ENCODE results near the gene TRABD2B.

- TF ChIP-seq, protein P1, sequence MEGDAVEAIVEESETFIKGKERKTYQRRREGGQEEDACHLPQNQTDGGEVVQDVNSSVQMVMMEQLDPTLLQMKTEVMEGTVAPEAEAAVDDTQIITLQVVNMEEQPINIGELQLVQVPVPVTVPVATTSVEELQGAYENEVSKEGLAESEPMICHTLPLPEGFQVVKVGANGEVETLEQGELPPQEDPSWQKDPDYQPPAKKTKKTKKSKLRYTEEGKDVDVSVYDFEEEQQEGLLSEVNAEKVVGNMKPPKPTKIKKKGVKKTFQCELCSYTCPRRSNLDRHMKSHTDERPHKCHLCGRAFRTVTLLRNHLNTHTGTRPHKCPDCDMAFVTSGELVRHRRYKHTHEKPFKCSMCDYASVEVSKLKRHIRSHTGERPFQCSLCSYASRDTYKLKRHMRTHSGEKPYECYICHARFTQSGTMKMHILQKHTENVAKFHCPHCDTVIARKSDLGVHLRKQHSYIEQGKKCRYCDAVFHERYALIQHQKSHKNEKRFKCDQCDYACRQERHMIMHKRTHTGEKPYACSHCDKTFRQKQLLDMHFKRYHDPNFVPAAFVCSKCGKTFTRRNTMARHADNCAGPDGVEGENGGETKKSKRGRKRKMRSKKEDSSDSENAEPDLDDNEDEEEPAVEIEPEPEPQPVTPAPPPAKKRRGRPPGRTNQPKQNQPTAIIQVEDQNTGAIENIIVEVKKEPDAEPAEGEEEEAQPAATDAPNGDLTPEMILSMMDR (IDR thresholded peaks at IDR 0.05) = no peak
- TF ChIP-seq POLR2A (IDR thresholded peaks at IDR 0.05) = no peak
Measured at GRCh38 chr1:47917687-47918086, 79.5 kb downstream of the TRABD2B start.

Measured in lower leg skin (tissue), 3 donors.